HG03571 (cell line): ENCODE measurements around the gene MBOAT1.
"Not testable (repeated sequence)": the region's sequence is repeated elsewhere in the genome, so short reads cannot be mapped to it uniquely, and the experiment has no call there.

Experiments used
- ATAC-seq: cut with Tn5 transposase; IDR thresholded peaks from one replicate; pipeline ENCODE4 v1.9.1; 2021; ENCODE audit not compliant: unreplicated experiment

Gene MBOAT1, protein sequence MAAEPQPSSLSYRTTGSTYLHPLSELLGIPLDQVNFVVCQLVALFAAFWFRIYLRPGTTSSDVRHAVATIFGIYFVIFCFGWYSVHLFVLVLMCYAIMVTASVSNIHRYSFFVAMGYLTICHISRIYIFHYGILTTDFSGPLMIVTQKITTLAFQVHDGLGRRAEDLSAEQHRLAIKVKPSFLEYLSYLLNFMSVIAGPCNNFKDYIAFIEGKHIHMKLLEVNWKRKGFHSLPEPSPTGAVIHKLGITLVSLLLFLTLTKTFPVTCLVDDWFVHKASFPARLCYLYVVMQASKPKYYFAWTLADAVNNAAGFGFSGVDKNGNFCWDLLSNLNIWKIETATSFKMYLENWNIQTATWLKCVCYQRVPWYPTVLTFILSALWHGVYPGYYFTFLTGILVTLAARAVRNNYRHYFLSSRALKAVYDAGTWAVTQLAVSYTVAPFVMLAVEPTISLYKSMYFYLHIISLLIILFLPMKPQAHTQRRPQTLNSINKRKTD

DNA sequence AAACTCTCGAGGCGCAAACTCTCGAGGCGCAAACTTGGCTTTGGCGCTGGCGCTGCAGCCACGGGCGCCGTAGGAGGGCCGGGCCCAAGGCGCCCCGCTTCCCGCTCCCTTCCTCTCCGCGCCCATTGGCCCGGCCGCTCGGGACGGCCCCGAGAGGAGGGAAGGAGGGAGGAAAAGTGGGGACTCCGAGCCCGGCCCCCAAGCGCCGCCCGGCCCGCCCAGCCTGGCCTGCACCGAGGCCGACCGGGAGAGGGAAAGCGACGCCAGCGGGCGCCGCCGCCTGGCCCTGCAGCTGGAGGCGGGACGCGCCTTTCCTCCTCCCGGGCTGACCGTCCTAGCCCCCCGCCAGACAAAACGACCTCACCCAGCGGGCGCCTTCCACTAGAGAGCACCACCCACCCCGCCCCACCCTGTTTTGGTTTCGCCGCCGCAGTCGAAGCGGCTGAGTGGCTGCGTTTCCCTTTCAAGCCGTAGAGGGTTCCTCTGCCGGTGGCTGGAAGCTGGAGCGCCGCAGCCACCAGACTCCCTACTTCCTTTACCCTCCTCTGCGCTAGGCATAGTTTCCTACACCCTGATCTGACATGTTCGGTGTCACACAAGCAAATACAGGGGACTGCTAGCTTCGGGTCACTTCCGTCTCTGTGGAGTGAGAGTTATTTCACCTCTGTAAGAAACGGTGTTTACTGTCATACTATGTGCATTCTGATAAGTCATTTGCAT is at the start of gene MBOAT1:
Gene MBOAT1, minus strand, starts transcription at position 78 of the 720 bp plus-strand sequence. CDS start 235 bp downstream, outside the sequence.
- ATAC-seq: peak; percentile 87

DNA sequence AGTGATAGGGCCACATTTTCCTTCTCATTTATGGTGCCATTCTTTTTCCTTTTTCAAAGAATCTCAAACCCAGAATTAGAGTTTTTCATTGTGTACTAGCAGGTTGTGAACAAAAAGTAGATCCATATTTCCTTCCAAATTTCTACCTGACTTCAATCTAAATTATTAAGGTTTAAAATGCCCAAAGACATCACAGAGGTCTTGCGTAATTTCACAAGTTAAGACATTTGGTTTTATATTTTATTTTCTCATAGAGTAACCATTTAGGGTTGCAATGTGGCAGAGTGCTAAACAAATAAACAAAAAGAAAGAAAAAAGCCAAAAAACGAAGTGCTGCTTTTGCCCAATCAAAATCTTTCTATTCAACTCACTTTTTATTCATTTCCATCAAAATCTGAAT is 49.4 kb upstream of the MBOAT1 start:
- ATAC-seq: no peak

DNA sequence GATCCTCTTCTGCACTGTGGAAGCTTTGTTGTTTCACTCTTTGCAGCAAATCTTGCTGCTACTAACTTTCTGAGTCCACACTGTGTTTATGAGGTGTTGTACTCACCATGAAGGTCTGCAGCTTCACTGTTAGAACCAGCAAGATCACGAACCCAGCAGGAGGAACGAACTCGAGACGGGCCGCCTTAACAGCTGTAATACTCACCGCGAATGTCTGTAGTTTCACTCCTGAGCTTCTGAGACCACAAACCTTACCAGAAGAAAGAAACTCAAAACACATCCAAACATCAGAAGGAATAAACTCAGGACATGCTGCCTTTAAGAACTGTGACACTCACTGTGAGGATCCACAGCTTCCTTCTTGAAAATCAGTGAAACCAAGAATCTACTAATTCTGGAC is 48.1 kb upstream of the MBOAT1 start:
- no peak for ATAC-seq

DNA sequence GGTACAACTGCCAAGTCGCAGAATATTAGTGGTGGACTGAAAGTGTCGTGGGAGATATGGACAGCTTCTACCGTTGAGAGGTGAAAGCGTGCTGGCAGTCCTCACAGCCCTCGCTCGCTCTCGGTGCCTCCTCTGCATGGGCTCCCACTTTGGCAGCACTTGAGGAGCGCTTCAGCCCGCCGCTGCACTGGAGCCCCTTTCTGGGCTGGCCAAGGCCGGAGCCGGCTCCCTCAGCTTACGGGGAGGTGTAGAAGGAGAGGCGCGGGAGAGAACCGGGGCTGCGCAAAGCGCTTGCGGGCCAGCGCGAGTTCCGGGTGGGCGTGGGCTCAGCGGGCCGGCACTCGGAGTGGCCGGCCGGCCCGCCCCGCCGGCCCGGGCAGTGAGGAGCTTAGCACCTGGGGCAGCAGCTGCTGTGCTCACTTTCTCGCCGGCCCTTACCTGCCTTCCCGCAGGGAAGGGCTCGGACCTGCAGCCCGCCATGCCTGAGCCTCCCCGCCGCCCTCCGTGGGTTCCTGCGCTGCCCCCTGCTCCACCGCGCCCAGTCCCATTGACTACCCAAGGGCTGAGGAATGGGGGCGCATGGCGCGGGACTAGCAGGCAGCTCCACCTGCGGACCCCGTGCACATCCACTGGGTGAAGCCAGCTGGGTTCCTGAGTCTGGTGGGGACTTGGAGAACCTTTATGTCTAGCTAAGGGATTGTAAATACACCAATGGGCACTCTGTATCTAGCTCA is 47.2 kb upstream of the MBOAT1 start:
- no peak for ATAC-seq

DNA sequence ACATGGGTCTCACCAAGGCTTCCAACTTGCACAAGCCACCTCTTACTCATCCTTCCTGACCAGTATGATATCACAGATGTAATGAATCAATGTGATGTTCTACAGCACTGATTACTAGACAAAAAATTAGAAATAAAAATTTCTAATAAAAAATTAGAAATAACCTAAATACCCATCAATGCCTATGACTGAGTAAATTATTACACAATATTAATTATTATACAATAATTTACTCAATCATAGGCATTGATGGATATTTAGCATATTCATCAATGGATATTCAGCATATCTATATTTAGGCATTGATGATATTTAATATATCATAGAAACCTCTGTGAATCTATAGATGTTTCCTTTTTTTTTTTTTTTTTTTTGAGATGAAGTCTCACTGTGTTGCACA is 43.2 kb upstream of the MBOAT1 start:
- no peak for ATAC-seq

DNA sequence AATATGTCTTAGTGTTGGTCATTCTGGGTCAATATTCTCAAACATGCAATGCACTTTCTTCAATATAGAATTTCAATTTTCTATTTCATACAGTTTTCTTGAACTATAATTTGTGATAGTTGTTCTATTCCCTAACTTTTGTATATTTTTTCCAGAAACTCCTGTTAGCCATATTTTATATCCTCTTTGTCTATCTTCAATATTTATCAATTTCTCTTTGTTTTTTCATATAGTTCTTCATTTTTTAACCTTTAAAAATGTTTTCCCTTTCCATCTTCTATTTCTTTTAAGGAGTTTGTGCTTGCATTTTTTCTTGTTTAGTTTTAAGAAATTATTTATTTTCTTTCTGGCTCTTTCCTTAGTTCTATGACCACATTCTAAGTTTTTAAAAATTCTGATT is 42.0 kb upstream of the MBOAT1 start:
- no peak for ATAC-seq

DNA sequence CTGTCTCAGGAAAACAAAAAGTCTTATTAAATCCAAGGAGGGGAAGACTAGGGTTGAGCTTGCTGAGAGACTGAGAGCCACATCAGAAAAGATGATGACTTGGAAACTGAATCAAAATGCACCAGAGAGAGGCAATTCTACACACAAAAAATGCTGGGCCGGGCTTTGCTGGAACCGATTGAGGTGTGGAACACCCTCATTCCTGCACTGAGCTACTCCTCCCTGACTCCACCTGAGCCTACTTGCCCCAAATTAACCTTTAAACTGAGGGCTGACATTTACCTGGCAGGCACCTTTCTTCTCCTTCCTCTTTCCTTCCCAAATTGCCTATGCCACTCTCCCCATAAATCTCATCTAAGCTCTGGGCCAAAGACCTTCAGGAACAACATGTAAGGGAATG is 40.8 kb upstream of the MBOAT1 start:
- ATAC-seq: no peak

DNA sequence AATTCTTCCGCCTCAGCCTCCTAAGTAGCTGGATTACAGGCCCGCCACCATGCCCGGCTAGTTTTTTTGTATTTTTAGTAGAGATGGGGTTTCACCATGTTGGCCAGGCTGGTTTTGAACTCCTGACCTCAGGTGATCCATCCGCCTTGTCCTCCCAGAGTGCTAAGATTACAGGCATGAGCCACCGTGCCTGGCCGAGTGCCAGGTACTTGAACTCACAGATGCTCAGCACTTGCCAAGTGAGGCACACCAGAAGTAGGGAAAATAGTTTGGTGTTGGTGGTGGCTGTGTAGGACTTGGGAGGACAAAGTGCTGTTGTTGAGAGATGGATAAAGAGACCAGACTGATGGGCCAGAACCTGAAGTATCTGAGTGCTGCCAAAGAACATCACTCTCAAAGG is 40.0 kb upstream of the MBOAT1 start:
- no peak for ATAC-seq

DNA sequence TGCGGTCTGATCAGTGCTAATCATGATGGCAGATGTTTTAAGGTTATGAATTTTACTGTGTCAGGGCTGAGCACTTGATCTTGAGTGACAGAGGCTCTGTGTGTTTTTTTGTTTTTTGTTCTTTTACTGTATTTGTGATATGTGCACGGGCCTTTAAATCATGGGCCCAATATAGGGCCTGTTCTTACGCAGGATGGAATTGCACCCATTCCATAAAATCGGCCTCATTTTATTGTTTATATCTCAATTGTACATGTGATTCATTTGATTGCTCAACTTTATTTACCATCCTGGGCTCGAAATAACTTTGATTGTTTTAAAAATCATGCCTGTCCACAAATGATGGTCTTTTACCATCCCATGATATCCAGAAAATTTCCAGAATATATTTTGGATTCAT is 39.3 kb upstream of the MBOAT1 start:
- no peak for ATAC-seq

DNA sequence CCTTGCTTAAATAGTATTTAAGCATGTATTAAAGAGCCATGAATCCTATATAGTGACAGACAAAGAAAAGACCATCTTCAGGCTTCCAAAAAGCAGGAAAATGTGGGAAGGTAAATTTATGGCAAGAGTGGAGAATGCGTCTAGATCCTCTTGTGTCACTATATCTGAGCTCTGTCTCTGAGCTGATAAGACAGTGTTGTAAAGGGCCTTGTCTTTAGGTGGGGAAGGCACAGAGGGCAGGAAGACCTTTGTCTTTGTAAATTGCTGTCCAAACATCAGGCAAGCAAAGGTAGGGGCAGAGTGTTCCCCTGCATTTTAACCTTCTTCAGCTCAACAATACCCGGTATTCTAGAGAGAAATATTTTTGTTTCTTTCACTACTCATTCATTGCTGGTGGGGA is 33.9 kb upstream of the MBOAT1 start:
- ATAC-seq: no peak

DNA sequence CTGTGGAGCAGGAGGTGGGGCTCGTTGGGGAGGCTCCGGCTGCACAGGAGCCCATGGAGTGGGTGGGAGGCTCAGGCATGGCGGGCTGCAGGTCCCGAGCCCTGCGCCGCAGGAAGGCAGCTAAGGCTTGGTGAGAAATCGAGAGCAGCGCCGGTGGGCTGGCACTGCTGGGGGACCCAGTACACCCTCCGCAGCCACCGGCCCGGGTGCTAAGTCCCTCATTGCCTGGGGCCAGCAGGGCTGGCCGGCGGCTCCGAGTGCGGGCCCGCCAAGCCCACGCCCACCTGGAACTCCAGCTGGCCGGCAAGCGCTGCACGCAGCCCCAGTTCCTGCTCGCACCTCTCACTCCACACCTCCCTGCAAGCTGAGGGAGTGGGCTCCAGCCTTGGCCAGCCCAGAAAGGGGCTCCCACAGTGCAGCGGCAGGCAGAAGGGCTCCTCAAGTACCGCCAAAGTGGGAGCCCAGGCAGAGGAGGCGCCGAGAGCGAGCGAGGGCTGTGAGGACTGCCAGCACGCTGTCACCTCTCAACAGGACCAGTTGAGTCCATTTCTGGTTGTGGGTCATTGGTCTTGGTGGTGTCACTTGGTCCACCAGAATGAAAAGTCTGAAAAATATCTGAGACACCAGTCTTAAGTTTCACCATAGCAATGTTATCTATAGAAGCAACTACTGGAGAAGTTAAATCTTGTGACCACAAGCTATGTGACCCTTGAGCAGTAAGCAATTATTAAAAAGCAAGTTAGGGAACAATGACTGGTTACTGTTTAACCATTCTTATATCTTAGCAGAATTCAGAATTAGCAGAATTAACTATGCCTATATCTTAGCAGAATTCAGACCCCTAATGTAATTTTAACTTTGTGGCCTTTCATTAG is 32.8 kb upstream of the MBOAT1 start:
- ATAC-seq: not testable (repeated sequence)

DNA sequence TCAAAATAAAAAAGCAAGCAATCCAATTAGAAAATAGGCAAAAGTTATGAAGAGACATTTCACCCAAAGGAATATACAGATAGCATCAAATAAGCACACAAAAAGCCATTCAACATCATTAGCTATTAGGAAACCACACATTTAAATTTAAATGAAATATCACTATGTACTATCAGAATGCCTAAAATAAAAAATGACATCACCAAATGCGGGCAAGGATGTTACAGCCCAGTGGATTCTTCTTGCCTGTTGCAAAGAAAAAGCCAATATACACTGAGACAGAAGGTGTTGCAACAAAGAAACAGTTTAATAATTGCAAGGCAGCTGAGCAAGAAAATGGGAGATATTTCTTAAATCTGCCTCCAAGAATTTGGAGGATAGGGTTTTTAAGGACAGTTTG is 31.0 kb upstream of the MBOAT1 start:
- ATAC-seq: no peak

DNA sequence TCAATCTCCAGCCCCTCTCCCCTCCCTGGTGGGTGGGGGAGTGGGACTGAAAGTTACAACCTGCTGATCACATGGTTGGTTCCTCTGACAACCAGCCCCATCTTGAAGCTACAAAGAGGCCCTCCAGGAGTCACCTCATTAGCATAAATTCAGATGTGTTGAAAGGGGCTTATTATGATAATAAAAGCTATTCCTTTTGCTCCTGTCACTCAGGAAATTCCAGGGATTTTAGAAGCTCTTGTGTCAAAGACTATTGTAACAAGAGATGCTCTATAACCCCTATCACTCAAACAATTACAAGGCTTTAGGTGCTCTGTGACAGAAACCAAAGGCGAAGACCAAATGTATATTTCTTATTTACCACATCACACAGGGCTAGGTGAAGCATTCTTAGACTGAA is 30.1 kb upstream of the MBOAT1 start:
- ATAC-seq: no peak

DNA sequence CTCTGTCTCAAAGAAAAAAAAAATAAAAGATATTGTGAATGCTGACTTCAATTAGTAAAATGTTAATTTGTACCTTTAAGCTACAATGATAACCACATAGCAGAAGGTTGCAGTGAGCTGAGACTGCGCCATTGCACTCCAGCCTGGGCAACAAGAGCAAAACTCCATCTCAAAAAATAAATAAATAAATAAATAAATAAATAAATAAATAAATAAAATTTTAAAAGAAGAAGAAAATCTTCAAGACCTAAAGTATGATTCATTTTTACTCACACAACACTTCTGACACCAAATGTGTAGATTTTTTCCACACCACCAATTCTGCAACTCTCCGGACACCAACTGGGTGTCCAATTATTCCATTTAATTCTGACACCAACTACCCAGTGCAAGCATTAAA is 28.8 kb upstream of the MBOAT1 start:
- no peak for ATAC-seq

DNA sequence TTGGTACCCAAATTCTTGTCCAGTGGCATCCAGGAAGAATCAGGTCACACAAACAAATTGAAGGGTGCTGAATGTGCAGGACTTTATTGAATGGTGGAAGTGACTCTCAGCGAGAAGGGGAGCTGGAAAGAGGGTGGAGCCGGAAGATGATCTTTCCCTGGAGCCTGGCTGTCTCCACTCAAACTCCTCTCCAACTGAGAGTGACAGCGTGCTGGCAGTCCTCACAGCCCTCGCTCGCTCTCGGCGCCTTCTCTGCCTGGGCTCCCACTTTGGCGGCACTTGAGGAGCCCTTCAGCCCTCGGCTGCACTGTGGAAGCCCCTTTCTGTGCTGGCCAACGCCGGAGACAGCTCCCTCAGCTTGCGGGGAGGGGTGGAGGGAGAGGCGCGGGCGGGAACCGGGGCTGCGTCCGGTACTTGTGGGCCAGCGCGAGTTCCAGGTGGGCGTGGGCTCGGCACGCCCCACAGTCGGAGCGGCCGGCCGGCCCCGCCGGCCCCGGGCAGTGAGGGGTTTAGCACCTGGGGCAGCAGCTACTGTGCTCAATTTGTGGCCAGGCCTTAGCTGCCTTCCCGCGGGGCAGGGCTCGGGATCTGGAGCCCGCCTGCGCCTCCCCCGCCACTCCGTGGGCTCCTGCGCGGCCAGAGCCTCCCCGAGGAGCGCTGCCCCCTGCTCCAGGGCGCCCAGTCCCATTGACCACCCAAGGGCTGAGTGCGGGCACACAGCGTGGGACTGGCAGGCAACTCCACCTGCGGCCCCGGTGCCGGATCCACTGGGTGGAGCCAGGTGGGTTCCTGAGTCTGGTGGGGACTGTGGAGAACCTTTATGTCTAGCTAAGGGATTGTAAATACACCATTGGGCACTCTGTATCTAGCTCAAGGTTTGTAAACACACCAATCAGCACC is 26.7 kb upstream of the MBOAT1 start:
- ATAC-seq: no peak

DNA sequence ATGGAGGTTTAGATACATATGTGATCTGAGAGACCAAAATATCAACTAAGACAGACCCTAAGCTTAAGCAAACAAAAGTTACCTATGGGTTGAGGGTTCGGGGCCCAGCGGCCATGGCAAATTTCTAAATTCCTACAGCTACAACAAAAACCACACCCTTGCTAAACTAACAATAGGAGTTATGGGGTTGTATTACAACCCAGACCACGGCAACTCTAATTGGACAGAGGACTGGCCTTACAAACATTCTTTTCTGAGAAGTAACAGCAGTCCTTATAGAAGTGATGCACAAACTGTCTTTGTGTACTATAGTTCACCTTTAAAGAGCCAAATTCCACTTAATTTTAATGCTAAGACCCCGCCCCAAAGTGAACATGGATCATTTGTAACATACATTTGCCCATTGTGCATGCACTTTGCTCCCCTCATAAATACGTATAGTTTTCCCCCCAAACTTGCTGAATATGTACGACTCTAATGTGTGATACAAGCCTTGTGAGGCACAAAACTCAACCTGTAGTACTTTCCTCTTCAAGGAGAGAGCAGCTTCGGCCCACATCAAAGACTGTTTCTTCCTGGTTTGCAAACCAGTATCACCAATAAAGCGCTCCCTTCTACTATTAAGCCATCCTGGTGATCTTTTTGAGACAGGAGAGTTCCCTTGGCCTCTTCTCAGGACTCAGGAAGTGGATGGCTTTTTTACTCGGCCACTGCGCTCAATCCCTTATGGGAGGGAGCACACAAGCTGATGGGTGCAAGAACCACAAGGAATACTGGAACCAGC is 25.6 kb upstream of the MBOAT1 start:
- ATAC-seq: no peak

DNA sequence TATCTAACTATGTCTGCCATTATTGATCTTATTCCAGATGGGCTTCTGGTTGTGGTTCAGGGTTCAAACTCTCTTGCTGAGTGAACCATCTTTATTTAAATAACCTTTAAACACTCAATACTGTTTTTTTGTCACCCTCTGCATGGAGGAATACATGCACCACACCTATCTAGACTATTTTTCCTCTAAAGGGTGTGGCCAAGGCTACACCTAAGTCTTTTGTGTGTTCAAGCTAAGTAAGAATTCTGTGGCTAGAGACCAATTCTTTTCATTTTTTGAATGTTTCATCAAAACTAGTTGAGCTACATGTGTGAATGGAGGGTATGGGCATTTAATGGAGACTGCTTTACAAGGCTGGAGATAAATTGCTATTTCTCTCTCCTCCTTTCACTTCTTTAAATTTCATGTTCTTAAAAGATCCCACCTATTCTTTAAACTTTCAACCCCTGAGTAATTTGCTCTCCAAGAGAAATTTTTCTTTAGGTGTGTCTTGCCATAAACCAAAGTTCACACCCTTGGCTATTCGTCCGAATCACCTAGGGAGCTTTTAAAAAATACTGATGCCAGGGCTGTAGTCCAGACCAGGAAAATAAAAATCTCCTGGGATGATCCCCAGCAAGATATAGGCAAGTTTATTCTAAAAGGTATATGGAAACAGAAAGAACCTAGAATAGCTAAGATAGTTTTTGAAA is 24.8 kb upstream of the MBOAT1 start:
- ATAC-seq: no peak

DNA sequence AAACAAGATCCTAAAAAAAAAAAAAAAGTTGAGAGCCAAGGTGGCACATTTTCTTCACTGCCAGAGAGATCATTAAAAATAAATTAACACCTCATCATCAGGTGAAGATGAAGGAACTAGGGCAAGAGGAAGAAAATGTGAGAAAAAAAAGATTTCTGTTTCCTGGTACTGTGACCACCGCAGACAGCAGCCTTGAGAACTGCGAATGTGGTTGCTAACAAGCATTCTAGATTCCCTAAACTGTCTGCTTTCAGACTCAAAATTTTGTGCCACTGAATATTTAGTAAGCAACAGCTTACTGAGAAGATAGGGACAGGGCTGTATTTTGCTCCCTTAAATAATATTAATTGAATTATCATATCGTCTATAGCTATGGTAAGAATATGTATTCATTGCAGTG is 24.1 kb upstream of the MBOAT1 start:
- no peak for ATAC-seq
